HepG2 (cell line): Measurements from ENCODE around the gene CABLES1. TPM values are rescaled to one million over a fixed set of nuclear protein-coding genes. Genes with fewer than 3 reads are reported as not detected.
A peak's percentile ranks its signal among the peaks of the same experiment; 100 is the strongest.

Source experiments
- AGO2 ChIP-seq: fragments of 200-400 bp; formaldehyde crosslinking; optimal IDR thresholded peaks from 2 replicates; pipeline ENCODE3; 2017; ENCODE audit warnings: mild to moderate bottlenecking, low read depth, low read length, moderate library complexity
- ARID2 ChIP-seq: sonication (generic); formaldehyde crosslinking; IDR thresholded peaks from 2 replicates; pipeline ENCODE4 v1.8.1; 2022; ENCODE audit warnings: mild to moderate bottlenecking, missing genetic modification reagents, borderline replicate concordance
- ARNTL ChIP-seq: sonication (generic); formaldehyde crosslinking; IDR thresholded peaks from 2 replicates; pipeline ENCODE4 v1.4.0; 2020; ENCODE audit warnings: mild to moderate bottlenecking, missing genetic modification reagents
- CEBPG ChIP-seq: IDR thresholded peaks from 2 replicates; pipeline ENCODE4 v1.6.1; 2016
- EP300 ChIP-seq, 3 experiments: sonication (generic) in 1 of 3; formaldehyde crosslinking in 1 of 3; IDR thresholded peaks; 2 replicates each; pipeline versions ENCODE4 v1.5.1 to v1.6.1; 2011 to 2020; ENCODE audit warnings: low read depth in 2 of 3, low read length in 2 of 3, borderline replicate concordance in 1 of 3, improper control_type of control experiment in 1 of 3, mild to moderate bottlenecking in 1 of 3, missing genetic modification reagents in 1 of 3, moderate library complexity in 1 of 3
- GTF3A ChIP-seq: sonication (generic); formaldehyde crosslinking; conservative IDR thresholded peaks from 2 replicates; pipeline ENCODE4 v1.4.0; 2020; ENCODE audit warnings: mild to moderate bottlenecking, missing genetic modification reagents
- IRX3 ChIP-seq: sonication (generic); formaldehyde crosslinking; IDR thresholded peaks from 2 replicates; pipeline ENCODE4 v1.8.1; 2023; ENCODE audit warnings: mild to moderate bottlenecking, low read depth, missing genetic modification reagents, borderline replicate concordance
- KDM6A ChIP-seq: IDR thresholded peaks from 2 replicates; pipeline ENCODE4 v1.6.1; 2016; ENCODE audit warnings: low read depth
- MAF1 ChIP-seq: sonication (generic); formaldehyde crosslinking; IDR thresholded peaks from 2 replicates; pipeline ENCODE4 v1.5.0; 2020; ENCODE audit warnings: missing genetic modification reagents, borderline replicate concordance
- MBNL3 ChIP-seq: fragments of 250-450 bp; sonication (Bioruptor Pico); conservative IDR thresholded peaks from 2 replicates; pipeline ENCODE4 v1.8.0; 2022; ENCODE audit warnings: mild to moderate bottlenecking, inconsistent platforms
- NCOR1 ChIP-seq: fragments of 200-600 bp; sonication (generic); IDR thresholded peaks from 2 replicates; pipeline ENCODE4 v1.7.0; 2017; ENCODE audit warnings: antibody characterized with exemption, low read length, borderline replicate concordance
- NFYB ChIP-seq: sonication (generic); formaldehyde crosslinking; IDR thresholded peaks from 2 replicates; pipeline ENCODE4 v1.4.0; 2020; ENCODE audit warnings: missing genetic modification reagents
- RBFOX2 ChIP-seq: fragments of 200-400 bp; formaldehyde crosslinking; IDR thresholded peaks from 2 replicates; pipeline ENCODE4 v1.6.1; 2017; ENCODE audit warnings: low read depth, mild to moderate bottlenecking, low read length
- RFX5 ChIP-seq: IDR thresholded peaks from 2 replicates; pipeline ENCODE4 v1.6.1; 2011; ENCODE audit warnings: low read depth, low read length, improper control_type of control experiment
- RFXANK ChIP-seq: IDR thresholded peaks from 2 replicates; pipeline ENCODE4 v1.6.1; 2016
- SIX4 ChIP-seq: sonication (generic); formaldehyde crosslinking; IDR thresholded peaks from 2 replicates; pipeline ENCODE4 v1.4.0; 2020; ENCODE audit warnings: missing genetic modification reagents
- SOX6 ChIP-seq, 2 experiments: fragments of 450-650 bp in 1 of 2; sonication (generic) in 1 of 2; formaldehyde crosslinking in 1 of 2; IDR thresholded peaks; 2 replicates each; pipeline versions ENCODE4 v1.4.0 to v1.6.1; 2017 to 2020; ENCODE audit warnings: antibody characterized with exemption in 1 of 2, mild to moderate bottlenecking in 1 of 2, missing genetic modification reagents in 1 of 2
- SRSF9 ChIP-seq: fragments of 200-400 bp; formaldehyde crosslinking; IDR thresholded peaks from 2 replicates; pipeline ENCODE4 v1.6.1; 2018; ENCODE audit warnings: borderline replicate concordance, mild to moderate bottlenecking, low read depth, low read length; ENCODE audit not compliant: insufficient read depth, poor library complexity, severe bottlenecking
- TAF1 ChIP-seq: sonication (generic); formaldehyde crosslinking; IDR thresholded peaks from 2 replicates; pipeline ENCODE4 v1.4.0; 2020; ENCODE audit warnings: missing genetic modification reagents
- U2AF1 ChIP-seq: fragments of 200-400 bp; formaldehyde crosslinking; optimal IDR thresholded peaks from 2 replicates; pipeline ENCODE3; 2017; ENCODE audit warnings: mild to moderate bottlenecking, low read depth, low read length
- ZBTB42 ChIP-seq: sonication (generic); formaldehyde crosslinking; IDR thresholded peaks from 2 replicates; pipeline ENCODE4 v1.5.0; 2020; ENCODE audit warnings: mild to moderate bottlenecking, missing genetic modification reagents
- ZNF329 ChIP-seq: sonication (generic); formaldehyde crosslinking; IDR thresholded peaks from 2 replicates; pipeline ENCODE4 v1.9.0; 2021; ENCODE audit warnings: low read depth, mild to moderate bottlenecking, missing genetic modification reagents
- ZNF441 ChIP-seq: sonication (generic); formaldehyde crosslinking; IDR thresholded peaks from 2 replicates; pipeline ENCODE4 v1.7.0; 2021; ENCODE audit warnings: missing genetic modification reagents, borderline replicate concordance
- ZNF546 ChIP-seq: sonication (generic); formaldehyde crosslinking; conservative IDR thresholded peaks from 2 replicates; pipeline ENCODE4 v1.8.1; 2023; ENCODE audit warnings: mild to moderate bottlenecking, missing genetic modification reagents
- ZNF552 ChIP-seq: sonication (generic); formaldehyde crosslinking; IDR thresholded peaks from 2 replicates; pipeline ENCODE4 v1.9.0; 2022; ENCODE audit warnings: missing genetic modification reagents, mild to moderate bottlenecking, borderline replicate concordance
- ZNF644 ChIP-seq: IDR thresholded peaks from 2 replicates; pipeline ENCODE4 v1.6.1; 2016; ENCODE audit warnings: low read depth
- ZNF672 ChIP-seq: sonication (generic); formaldehyde crosslinking; IDR thresholded peaks from 2 replicates; pipeline ENCODE4 v1.8.1; 2022; ENCODE audit warnings: missing genetic modification reagents
- ZNF75D ChIP-seq: sonication (generic); formaldehyde crosslinking; IDR thresholded peaks from 2 replicates; pipeline ENCODE4 v1.8.1; 2023; ENCODE audit warnings: missing genetic modification reagents, mild to moderate bottlenecking, borderline replicate concordance
- ZSCAN30 ChIP-seq: sonication (generic); formaldehyde crosslinking; IDR thresholded peaks from 2 replicates; pipeline ENCODE4 v1.5.0; 2020; ENCODE audit warnings: mild to moderate bottlenecking, missing genetic modification reagents
- ZSCAN9 ChIP-seq: IDR thresholded peaks from 2 replicates; pipeline ENCODE4 v1.6.1; 2016; ENCODE audit warnings: borderline replicate concordance
- polyA plus RNA-seq, 8 experiments: library from polyadenylated mRNA; depleted of rRNA in 3 of 8; stranded (reverse) in 7 of 8; unstranded in 1 of 8; fragments of >200 nt; fragmentation: Illumina TruSeq in 4 of 8; extraction: Trizol in 4 of 8; gene quantifications; 2 replicates each; pipeline versions ENCODE4 v1.2.1 to v1.2.3, GENCODE V29; 2011 to 2016; ENCODE audit warnings: low read depth in 4 of 8, missing spikeins in 1 of 8, mixed read lengths in 1 of 8; ENCODE audit not compliant: insufficient read depth in 1 of 8
- total RNA-seq, 5 experiments: library from RNA; depleted of rRNA; stranded (reverse); fragments of >200 nt; fragmentation: Illumina TruSeq; extraction: Trizol; gene quantifications; 2 replicates each; pipeline ENCODE4 v1.2.3, GENCODE V29; 2016; ENCODE audit warnings: low read depth in 1 of 5
- TF ChIP-seq, protein P1 (sequence below): sonication (generic); formaldehyde crosslinking; IDR thresholded peaks from 2 replicates; pipeline ENCODE4 v1.9.0; 2021; ENCODE audit warnings: missing genetic modification reagents, borderline replicate concordance

CABLES1 gene
- total and polyA plus RNA-seq, 2 of the 13 experiments (the other 11 are each of a cell fraction or from before 2014, with no cell fraction given): 14.7 to 25.8 TPM

DNA sequence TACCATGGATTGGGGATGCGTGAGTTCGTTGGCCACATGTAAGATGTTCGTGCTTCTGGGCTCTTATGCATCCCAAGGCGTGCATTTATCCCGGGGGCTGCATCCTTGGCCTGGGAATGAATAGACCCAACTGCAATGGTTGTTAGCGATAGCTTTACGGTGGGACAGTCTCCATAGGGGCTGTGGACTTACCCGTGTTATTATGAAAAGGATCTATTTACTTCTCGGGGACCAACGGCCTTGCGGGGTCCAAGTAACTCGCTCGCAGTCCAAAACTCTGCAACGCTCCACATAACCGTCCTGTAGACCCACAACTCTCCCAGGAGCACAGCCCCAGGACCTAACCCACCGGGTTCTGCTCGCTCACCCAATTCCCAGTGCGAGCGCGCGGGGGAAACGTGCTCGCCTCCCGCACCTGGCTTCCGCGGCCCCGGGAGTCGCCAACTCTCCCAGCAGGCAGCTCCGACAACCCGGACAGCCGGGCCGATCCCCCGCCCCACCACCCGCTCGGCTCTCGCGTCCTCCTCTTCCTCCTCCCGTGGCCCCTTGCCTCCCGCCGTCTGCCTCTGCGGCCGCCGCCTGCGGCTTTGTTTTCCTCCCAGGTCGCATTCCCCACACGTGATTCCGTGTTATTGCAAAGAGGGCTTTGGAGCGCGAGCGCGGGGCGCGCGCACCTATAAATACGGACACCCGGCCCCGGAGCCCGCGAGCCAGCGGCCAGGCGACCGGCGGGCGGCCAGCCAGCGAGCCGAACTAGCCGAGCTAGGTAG, at the start of gene CABLES1 (continued):
- TF ChIP-seq MBNL3 (no peak), ZSCAN9 (0 out of 2 replicates have a peak, but pooled peaks have one; percentile 67), ZNF552 (CRISPR knock-in tag) (peak; percentile 49; the same call in 1 of the 2 replicates), IRX3 (CRISPR knock-in tag) (no peak), ZSCAN30 (CRISPR knock-in tag) (peak; percentile 79), ZNF672 (CRISPR knock-in tag) (no peak), GTF3A (CRISPR knock-in tag) (no peak), KDM6A (CRISPR knock-in tag) (no peak), EP300 (IDR thresholded peaks at IDR 0.05; ENCODE audit: low read depth in 2 of 2, low read length in 2 of 2) (peak in 1 of 2 experiments; percentile 28; a peak in 1 of 4 replicates), EP300 (CRISPR knock-in tag; IDR thresholded peaks at IDR 0.05; ENCODE audit: borderline replicate concordance) (0 out of 2 replicates have a peak, but pooled peaks have one; percentile 19), ZNF75D (CRISPR knock-in tag) (0 out of 2 replicates have a peak, but pooled peaks have one; percentile 15), RFX5 (no peak), ZNF644 (CRISPR knock-in tag) (no peak), SOX6 (IDR thresholded peaks at IDR 0.05) (no peak), SOX6 (CRISPR knock-in tag; IDR thresholded peaks at IDR 0.05) (peak; percentile 82), ARID2 (CRISPR knock-in tag) (peak; percentile 72; the same call in 1 of the 2 replicates), ARNTL (CRISPR knock-in tag) (0 out of 2 replicates have a peak, but pooled peaks have one; percentile 59), CEBPG (peak; percentile 19; the same call in 1 of the 2 replicates), ZNF329 (CRISPR knock-in tag) (peak; percentile 78; the same call in 1 of the 2 replicates), RBFOX2 (peak; percentile 87), RFXANK (CRISPR knock-in tag) (0 out of 2 replicates have a peak, but pooled peaks have one; percentile 43), AGO2 (peak; percentile 87), NFYB (CRISPR knock-in tag) (no peak), ZNF546 (CRISPR knock-in tag) (peak; percentile 41; the same call in 1 of the 2 replicates), U2AF1 (no peak), ZBTB42 (CRISPR knock-in tag) (peak; percentile 70; the same call in 1 of the 2 replicates), NCOR1 (no peak), TAF1 (CRISPR knock-in tag) (peak; percentile 36), SIX4 (CRISPR knock-in tag) (peak; percentile 67; the same call in 1 of the 2 replicates), ZNF441 (peak; percentile 67; the same call in 1 of the 2 replicates), MAF1 (CRISPR knock-in tag) (no peak; the same call in 1 of the 2 replicates), SRSF9 (no peak)
- TF ChIP-seq, protein P1, sequence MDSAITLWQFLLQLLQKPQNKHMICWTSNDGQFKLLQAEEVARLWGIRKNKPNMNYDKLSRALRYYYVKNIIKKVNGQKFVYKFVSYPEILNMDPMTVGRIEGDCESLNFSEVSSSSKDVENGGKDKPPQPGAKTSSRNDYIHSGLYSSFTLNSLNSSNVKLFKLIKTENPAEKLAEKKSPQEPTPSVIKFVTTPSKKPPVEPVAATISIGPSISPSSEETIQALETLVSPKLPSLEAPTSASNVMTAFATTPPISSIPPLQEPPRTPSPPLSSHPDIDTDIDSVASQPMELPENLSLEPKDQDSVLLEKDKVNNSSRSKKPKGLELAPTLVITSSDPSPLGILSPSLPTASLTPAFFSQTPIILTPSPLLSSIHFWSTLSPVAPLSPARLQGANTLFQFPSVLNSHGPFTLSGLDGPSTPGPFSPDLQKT (CRISPR knock-in tag): no peak
